BLaER1 (cell line): ENCODE data around the gene BCL2L13.
A peak's percentile ranks its signal among the peaks of the same experiment; 100 is the strongest.

Source experiments
- H3K27ac ChIP-seq: shearing (Covaris generic); formaldehyde crosslinking; 2 replicates; pipeline ENCODE4 v1.8.1; 2022
- H3K27me3 ChIP-seq: shearing (Covaris generic); formaldehyde crosslinking; 2 replicates; pipeline ENCODE4 v1.8.1; 2022
- H3K36me3 ChIP-seq: shearing (Covaris generic); formaldehyde crosslinking; 2 replicates; pipeline ENCODE4 v1.8.1; 2022
- H3K4me1 ChIP-seq: shearing (Covaris generic); formaldehyde crosslinking; 2 replicates; pipeline ENCODE4 v1.8.1; 2022
- H3K4me2 ChIP-seq: shearing (Covaris generic); formaldehyde crosslinking; 2 replicates; pipeline ENCODE4 v1.8.1; 2022
- H3K4me3 ChIP-seq: shearing (Covaris generic); formaldehyde crosslinking; 2 replicates; pipeline ENCODE4 v1.8.1; 2022
- H3K9ac ChIP-seq: shearing (Covaris generic); formaldehyde crosslinking; 2 replicates; pipeline ENCODE4 v1.8.1; 2022
- H3K9me3 ChIP-seq: shearing (Covaris generic); formaldehyde crosslinking; 2 replicates; pipeline ENCODE4 v1.8.1; 2022
- H4K20me1 ChIP-seq: shearing (Covaris generic); formaldehyde crosslinking; 2 replicates; pipeline ENCODE4 v1.8.1; 2022
- Cebpa-rat ChIP-seq: shearing (Covaris generic); IDR thresholded peaks from 2 replicates; pipeline ENCODE4 v1.8.1; 2022

Gene BCL2L13

DNA sequence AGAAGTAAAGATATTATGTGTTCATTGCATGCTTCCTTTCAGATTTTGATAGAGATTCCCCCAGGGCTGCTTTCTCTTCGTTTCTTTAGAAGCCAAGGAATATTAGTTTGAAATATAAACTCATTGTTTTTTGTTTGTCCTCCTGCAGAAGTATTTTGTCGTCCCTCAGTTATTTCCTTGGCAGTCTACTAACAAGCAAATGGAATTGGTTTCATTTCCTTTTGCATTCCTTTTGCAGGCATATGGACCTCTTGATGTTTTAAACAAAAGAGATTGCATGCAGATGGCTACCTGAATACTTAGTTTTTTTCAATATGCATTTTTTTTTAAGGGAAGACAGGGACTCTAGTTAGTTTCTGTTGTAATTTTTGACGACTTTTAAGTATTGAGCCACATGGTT lies 62.2 kb downstream of the BCL2L13 start:
- peaks cover 57% of the 10 kb centered on the region for H3K36me3 ChIP-seq
- H3K4me3 ChIP-seq, result no peak overlapping the region
- H3K4me2 ChIP-seq, result no peak overlapping the region
- H4K20me1 ChIP-seq, result no peaks in the 10 kb centered on the region
- H3K27me3 ChIP-seq, result no peaks in the 10 kb centered on the region
- no peak for TF ChIP-seq Cebpa-rat
- H3K9ac ChIP-seq, result no peak overlapping the region
- peaks cover 5% of the 10 kb centered on the region for H3K4me1 ChIP-seq
- no peaks in the 10 kb centered on the region for H3K9me3 ChIP-seq
- no peak overlapping the region for H3K27ac ChIP-seq

DNA sequence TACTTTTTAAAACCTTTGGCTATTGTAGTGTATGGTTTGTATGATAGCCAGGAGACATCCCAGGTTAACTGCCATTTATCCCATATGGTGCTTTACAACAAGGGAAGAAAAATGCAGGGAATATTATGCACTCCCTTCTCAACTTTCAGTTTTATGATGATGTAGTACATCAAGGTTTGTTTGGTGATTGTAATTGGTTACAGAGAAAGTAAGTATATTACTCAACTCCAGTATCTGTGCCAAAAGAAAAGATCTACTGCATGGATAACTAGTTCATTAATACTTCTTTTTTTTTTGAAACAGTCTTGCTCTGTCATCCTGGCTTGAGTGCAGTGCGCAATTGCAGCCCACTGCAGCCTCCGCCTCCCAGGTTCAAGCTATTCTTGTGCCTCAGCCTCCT lies 65.3 kb downstream of the BCL2L13 start:
- no peaks in the 10 kb centered on the region for H3K27me3 ChIP-seq
- no peak for TF ChIP-seq Cebpa-rat
- H3K4me3 ChIP-seq, result no peak overlapping the region
- H3K27ac ChIP-seq, result no peak overlapping the region
- peaks cover 34% of the 10 kb centered on the region for H3K36me3 ChIP-seq
- no peak overlapping the region for H3K9ac ChIP-seq
- H3K4me2 ChIP-seq, result no peak overlapping the region
- H3K4me1 ChIP-seq, result peaks cover 21% of the 10 kb centered on the region
- H3K9me3 ChIP-seq, result no peaks in the 10 kb centered on the region
- H4K20me1 ChIP-seq, result no peaks in the 10 kb centered on the region

DNA sequence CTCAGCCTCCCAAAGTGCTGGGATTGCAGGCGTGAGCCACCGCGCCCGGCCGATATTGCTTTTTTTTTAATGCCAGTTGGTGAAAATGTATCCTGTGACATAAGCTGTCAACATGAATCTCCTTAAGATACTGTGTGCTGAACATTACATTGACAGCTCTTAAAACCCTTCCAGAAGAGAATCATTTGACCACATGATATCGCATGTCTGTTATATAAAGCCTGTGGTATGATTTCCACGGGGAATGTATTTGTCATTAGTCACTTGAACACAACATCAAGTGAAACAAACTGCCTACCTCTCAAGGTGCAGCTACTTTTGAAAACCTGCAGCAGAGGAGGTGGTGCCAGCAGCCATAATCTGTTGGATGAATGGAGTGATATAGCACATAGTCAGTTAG lies 67.0 kb downstream of the BCL2L13 start:
- TF ChIP-seq Cebpa-rat, result no peak
- Histone ChIP-seq H3K4me2 (peak overlapping the region; percentile 61), H3K4me1 (peaks cover 21% of the 10 kb centered on the region), H3K4me3 (no peak overlapping the region), H3K27ac (no peak overlapping the region), H3K27me3 (no peaks in the 10 kb centered on the region), H3K9ac (no peak overlapping the region), H3K36me3 (peaks cover 42% of the 10 kb centered on the region), H4K20me1 (no peaks in the 10 kb centered on the region), H3K9me3 (no peaks in the 10 kb centered on the region)

DNA sequence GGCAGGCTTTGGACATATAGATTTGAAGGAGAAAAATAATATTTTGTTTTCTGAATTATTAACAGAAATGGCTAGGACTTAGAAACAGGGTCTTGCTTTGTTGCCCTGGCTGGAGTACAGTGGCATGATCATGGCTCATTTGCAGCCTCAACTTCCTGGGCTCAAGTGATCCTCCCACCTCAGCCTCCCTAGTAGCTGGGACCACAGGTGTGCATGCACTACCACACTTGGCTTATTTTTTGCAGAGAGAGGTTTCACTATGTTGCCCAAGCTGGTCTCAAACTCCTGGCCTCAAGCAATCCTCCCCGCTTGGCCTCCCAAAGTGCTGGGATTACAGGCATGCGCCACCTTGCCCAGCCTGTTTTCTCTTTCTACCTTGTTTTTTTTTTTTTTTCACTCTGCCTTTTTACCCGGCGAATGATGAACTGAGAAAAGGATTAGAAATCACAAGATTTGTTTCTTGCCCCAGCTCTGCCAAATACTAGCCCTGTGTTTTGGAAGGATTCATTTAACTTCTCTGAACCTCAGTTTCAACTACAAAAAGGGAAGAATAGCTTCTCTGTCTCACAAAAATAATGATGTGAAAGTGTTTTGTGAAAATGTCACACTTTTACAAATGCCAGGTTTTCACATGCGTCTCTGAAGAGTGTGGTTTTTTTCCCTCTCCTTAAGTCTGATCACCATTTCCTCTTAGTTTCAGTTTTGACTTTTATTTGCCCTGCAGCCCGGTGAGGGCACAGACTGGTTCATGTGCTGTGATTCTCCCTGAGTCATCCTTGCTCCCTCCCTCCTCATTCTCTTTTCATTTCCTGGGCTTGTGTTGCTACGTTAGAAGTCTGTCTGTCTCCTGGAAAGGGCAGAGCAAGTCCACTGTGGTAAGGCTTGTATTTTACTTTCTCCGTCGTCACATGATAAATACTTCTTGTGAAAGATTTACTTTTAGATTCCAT lies 67.7 kb downstream of the BCL2L13 start:
- Histone ChIP-seq H3K36me3 (peaks cover 42% of the 10 kb centered on the region), H4K20me1 (no peaks in the 10 kb centered on the region), H3K27me3 (no peaks in the 10 kb centered on the region), H3K27ac (peak overlapping the region; percentile 51; the same call in 1 of the 2 replicates), H3K9ac (peak overlapping the region; percentile 26; the same call in 1 of the 2 replicates), H3K4me2 (peak overlapping the region; percentile 61), H3K9me3 (no peaks in the 10 kb centered on the region), H3K4me1 (peaks cover 21% of the 10 kb centered on the region), H3K4me3 (no peak overlapping the region; the same call in 1 of the 2 replicates)
- TF ChIP-seq Cebpa-rat, result no peak

DNA sequence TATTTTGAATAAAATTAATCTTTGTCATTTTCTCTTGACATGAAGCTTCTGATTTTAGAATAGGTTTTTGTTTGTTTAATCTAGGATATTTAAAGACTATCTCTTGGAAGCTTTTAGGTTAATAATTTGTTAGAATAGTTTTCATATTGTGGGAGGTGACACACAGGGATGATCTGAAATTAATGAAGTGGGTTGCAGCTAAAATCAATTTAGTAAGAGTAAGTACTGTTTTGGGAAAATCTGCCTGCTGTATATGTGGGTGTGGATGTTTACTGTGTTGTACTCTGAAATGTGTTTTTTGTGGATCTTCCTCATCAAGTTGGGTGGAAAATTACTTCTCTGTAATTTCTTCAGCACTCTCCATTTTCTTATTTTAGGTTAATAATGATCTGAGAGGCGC lies 68.4 kb downstream of the BCL2L13 start:
- no peak overlapping the region for H3K4me3 ChIP-seq
- no peak overlapping the region for H3K9ac ChIP-seq

DNA sequence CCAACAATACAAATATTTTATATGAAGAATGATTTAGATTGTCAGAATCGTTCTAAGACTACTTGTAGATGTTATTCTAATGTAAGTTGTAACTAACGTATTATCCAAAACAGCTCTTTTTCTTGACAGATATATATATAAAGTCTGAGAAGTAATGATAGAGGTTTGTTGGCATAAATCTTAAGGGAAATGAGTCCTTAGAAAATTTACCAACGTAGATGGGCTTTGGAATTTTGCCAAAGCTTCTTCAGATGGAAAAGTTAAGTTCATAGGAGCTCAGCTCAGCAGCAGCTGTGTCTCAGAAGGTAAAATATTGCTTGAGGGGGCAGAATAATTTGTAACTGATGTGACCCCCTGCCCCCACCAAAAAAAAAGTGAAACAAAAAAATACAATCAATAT lies 69.0 kb downstream of the BCL2L13 start:
- H3K9me3 ChIP-seq, result no peaks in the 10 kb centered on the region
- TF ChIP-seq Cebpa-rat, result no peak
- H3K4me1 ChIP-seq, result peaks cover 21% of the 10 kb centered on the region
- H4K20me1 ChIP-seq, result no peaks in the 10 kb centered on the region
- peaks cover 37% of the 10 kb centered on the region for H3K36me3 ChIP-seq
- no peak overlapping the region for H3K27ac ChIP-seq
- H3K4me2 ChIP-seq, result no peak overlapping the region
- no peak overlapping the region for H3K4me3 ChIP-seq
- no peak overlapping the region for H3K9ac ChIP-seq
- H3K27me3 ChIP-seq, result no peaks in the 10 kb centered on the region

More for the DNA sequence above, 68.4 kb downstream of the BCL2L13 start:
- H3K27me3 ChIP-seq, result no peaks in the 10 kb centered on the region
- H3K4me1 ChIP-seq, result peaks cover 21% of the 10 kb centered on the region
- H3K27ac ChIP-seq, result peak overlapping the region; percentile 51; the same call in 1 of the 2 replicates
- peak overlapping the region; percentile 61 for H3K4me2 ChIP-seq
- peaks cover 42% of the 10 kb centered on the region for H3K36me3 ChIP-seq
- no peaks in the 10 kb centered on the region for H4K20me1 ChIP-seq
- no peak for TF ChIP-seq Cebpa-rat
- no peaks in the 10 kb centered on the region for H3K9me3 ChIP-seq

DNA sequence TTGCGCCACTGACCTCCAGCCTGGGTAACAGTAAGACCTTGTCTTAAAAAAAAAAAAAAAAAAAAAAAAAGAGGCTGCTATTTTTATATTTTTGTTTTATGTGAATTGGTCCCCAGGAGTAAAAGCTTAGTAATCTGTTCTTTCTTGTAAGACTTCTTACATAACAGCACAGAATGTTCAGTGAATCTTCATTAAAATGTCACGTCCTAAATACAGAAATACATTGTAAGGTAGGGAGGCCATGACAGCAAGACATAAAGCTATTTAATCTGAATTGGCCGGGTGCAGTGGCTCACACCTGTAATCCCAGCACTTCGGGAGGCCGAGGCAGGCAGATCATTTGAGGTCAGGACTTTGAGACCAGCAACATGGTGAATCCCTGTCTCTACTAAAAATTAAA lies 71.5 kb downstream of the BCL2L13 start:
- Histone ChIP-seq H3K27me3 (no peaks in the 10 kb centered on the region), H3K4me2 (no peak overlapping the region), H3K9me3 (no peaks in the 10 kb centered on the region), H3K27ac (no peak overlapping the region), H3K9ac (no peak overlapping the region), H3K4me1 (peaks cover 21% of the 10 kb centered on the region), H3K4me3 (no peak overlapping the region), H3K36me3 (peaks cover 18% of the 10 kb centered on the region; the same call in 1 of the 2 replicates), H4K20me1 (no peaks in the 10 kb centered on the region)
- TF ChIP-seq Cebpa-rat, result no peak

DNA sequence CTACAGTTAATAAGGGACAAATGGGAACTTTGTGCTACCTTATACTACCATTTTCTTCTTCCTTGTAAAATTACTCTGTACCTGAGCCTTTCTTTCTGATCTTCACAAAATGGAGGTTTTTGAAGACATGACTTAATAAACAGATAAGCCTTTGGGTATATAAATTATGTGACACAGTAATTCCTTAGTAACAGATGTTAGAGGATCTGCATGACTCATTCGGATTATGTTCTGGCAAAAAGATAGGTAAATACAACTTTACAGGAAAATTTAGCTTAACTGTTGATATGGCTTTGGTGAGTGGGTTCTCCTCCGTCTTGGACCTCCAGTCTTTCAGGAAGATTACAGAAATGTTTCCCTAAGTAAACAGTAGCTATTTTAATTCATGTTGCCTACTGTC lies 73.9 kb downstream of the BCL2L13 start:
- H3K4me1 ChIP-seq, result no peaks in the 10 kb centered on the region
- no peaks in the 10 kb centered on the region for H3K9me3 ChIP-seq
- H4K20me1 ChIP-seq, result no peaks in the 10 kb centered on the region
- H3K4me3 ChIP-seq, result no peak overlapping the region
- H3K36me3 ChIP-seq, result peaks cover 11% of the 10 kb centered on the region; the same call in 1 of the 2 replicates
- no peak for TF ChIP-seq Cebpa-rat
- no peak overlapping the region for H3K9ac ChIP-seq
- H3K27ac ChIP-seq, result no peak overlapping the region
- no peak overlapping the region for H3K4me2 ChIP-seq
- no peaks in the 10 kb centered on the region for H3K27me3 ChIP-seq

DNA sequence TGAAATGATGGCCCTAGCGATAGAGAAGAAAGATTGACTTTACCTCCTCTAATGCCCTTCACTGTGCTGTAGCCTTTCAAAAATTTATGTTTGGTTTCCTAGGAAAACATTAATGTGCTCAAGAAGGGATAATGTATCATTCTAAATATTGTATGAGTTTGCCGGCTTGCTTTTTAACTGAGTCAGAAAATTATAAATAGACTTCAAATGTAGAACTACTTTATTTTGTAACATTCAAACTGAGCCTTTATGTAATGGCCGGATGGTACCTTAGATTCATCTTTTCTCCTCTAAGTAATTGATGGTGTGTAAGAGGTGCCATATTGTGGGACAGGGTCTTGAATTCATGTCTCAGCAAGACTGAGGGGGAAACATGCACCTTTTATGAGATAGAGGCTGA lies 78.0 kb downstream of the BCL2L13 start:
- Histone ChIP-seq H3K9ac (no peak overlapping the region), H3K9me3 (no peaks in the 10 kb centered on the region), H3K27ac (no peak overlapping the region), H3K4me2 (no peak overlapping the region), H3K36me3 (0 out of 2 replicates have a peak, but pooled peaks cover 5% of the 10 kb centered on the region), H3K4me3 (no peak overlapping the region), H3K4me1 (no peaks in the 10 kb centered on the region), H4K20me1 (no peaks in the 10 kb centered on the region), H3K27me3 (no peaks in the 10 kb centered on the region)
- TF ChIP-seq Cebpa-rat, result no peak

DNA sequence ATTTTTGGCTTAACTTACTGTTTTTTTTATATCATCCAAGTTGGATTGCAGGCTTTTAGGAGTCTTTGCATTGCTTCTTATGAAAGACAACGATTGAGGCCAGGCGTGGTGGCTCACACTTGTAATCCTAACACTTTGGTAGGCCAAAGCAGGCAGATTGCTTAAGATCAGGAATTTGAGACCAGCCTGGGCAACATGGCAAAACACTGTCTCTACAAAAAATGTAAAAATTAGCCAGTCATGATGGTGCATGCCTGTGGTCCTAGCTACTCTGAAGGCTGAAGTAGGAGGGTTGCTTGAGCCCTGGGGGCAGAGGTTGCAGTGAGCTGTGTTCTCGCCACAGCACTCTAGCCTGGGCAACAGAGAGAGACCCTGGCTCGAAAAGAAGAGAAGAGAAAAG lies 79.2 kb downstream of the BCL2L13 start:
- Histone ChIP-seq H3K4me2 (no peak overlapping the region), H3K36me3 (0 out of 2 replicates have a peak, but pooled peaks cover 5% of the 10 kb centered on the region), H4K20me1 (no peaks in the 10 kb centered on the region), H3K4me1 (peaks cover 7% of the 10 kb centered on the region), H3K9me3 (no peaks in the 10 kb centered on the region), H3K4me3 (no peak overlapping the region), H3K9ac (no peak overlapping the region), H3K27ac (no peak overlapping the region), H3K27me3 (no peaks in the 10 kb centered on the region)
- no peak for TF ChIP-seq Cebpa-rat
